Fibroblast of mammary gland (primary cell): ENCODE results near the gene NPDC1.

ENCODE experiments used
- DNase-seq: peaks from one replicate; pipeline ENCODE4 v3.0.0-alpha.2; 2010; ENCODE audit warnings: low read depth
- H3K4me3 ChIP-seq: 2 replicates; pipeline ENCODE4 v1.5.1; 2011; ENCODE audit warnings: low read depth, mild to moderate bottlenecking, low read length, moderate library complexity; ENCODE audit not compliant: control insufficient read depth
- CTCF ChIP-seq: conservative IDR thresholded peaks from 2 replicates; pipeline ENCODE4 v1.5.1; 2011; ENCODE audit warnings: low read depth, low read length, inconsistent platforms; ENCODE audit not compliant: control insufficient read depth, insufficient read depth

NPDC1 gene

GRCh38 chr9:137027369-137028262 is 18.4 kb downstream of the NPDC1 start, which contains the start of gene ABCA2:
ABCA2 (minus strand) TSS chr9:137028237; CDS start chr9:137028140, 97 bp downstream.
- DNase-seq, result no peak

DNA sequence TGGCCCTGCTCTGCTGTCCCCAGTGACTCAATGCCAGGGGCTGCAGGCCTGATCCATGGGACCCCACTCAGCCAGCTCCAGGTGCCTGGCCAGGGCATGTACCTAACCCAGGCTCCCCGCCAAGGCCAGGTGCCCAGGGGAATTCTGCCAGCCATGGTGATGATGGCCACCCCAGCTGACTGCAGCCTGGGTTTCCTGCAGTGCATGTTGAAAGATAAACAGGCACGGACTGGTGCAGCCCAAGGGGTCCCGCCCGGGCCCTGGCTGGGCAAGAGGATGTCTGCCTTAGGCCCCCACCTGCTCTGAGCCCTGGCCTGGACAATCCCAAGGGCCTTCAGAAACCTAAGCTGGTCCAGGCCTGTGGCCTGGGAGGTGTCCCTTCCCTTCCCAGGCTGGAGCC is 19.1 kb downstream of the NPDC1 start:
- TF ChIP-seq CTCF, result no peak
- no peak overlapping the region for H3K4me3 ChIP-seq
- no peak for DNase-seq

More at GRCh38 chr9:137027369-137028262, 18.4 kb downstream of the NPDC1 start, which contains the start of gene ABCA2:
- H3K4me3 ChIP-seq, result peak within 1 kb of the TSS; percentile 43
- TF ChIP-seq CTCF, result no peak

GRCh38 chr9:137026384-137026783 is 19.6 kb downstream of the NPDC1 start:
- no peak overlapping the region for H3K4me3 ChIP-seq
- TF ChIP-seq CTCF, result no peak
- no peak for DNase-seq

GRCh38 chr9:137025517-137025966 is 20.4 kb downstream of the NPDC1 start:
- TF ChIP-seq CTCF, result no peak
- DNase-seq, result no peak
- H3K4me3 ChIP-seq, result no peak overlapping the region

DNA sequence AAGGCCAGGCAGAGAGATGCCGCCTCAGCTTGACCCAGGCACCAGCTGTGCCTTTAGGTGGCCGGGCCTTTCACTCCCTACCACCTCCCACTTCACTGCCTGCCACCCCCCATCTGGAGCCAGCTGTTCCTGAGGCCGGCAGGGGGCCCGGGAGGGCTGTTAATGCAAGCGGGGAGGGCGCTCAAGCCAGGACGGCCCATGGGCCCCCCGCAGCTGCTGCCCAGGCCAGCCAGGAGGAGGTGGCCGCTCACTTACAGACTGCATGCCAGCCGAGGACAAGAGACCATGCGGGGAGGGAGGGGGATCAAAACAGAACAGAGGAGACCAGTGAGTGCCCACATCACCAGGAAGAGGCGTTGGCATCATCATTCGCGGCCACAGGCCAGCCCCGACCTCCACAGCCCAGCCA is 22.4 kb downstream of the NPDC1 start:
- DNase-seq, result no peak
- no peak for TF ChIP-seq CTCF
- H3K4me3 ChIP-seq, result no peak overlapping the region

DNA sequence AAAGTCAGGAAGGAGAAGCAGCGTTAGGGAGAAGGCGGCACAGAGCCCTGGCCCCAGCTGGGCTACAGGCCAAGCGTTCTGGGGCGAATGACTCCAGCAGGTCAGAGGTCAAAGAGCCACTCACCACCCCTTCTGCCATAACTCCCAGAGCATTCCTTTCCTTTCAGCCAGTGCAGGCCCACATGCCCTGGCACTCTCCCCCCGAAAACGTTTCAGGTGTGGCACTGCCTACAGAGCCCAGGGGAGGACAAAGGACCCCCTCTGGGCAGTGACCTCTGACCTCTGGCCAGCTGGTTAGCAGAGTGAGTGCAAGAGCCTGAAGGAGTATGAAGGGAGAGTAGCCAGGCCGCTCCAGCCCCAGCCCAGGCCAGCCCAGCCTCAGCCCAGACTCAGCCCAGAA is 22.8 kb downstream of the NPDC1 start:
- DNase-seq, result no peak
- no peak overlapping the region for H3K4me3 ChIP-seq
- no peak for TF ChIP-seq CTCF
